Ovary (tissue), 3 donors: Measurements from ENCODE around the gene SSC5D.

Experiments
- CTCF ChIP-seq, 3 donors: fragments of 450-650 bp in 2 of 3; fragments of 200-600 bp in 1 of 3; IDR thresholded peaks; one replicate each; pipeline versions ENCODE4 v1.5.1 to v1.8.0; 2016 to 2022; ENCODE audit warnings: antibody characterized with exemption in 3 of 3, mild to moderate bottlenecking in 1 of 3
- EP300 ChIP-seq: sonication (generic); formaldehyde crosslinking; IDR thresholded peaks from one replicate; pipeline ENCODE4 v1.6.1; 2017; ENCODE audit warnings: antibody characterized with exemption
- donor health status: DM: no; HTN: no; CAD: no.

- no peak for TF ChIP-seq EP300
- TF ChIP-seq CTCF (IDR thresholded peaks at IDR 0.05), result no peak
Measured at GRCh38 chr19:55485439-55486011, 2.7 kb upstream of the SSC5D start.
